Prostate gland (tissue), 2 donors: ENCODE measurements around the gene CCNC. TPM values are rescaled to one million over a fixed set of nuclear protein-coding genes. Genes with fewer than 3 reads are reported as not detected.

ENCODE experiments used
- DNase-seq: peaks from one replicate; pipeline ENCODE4 v3.0.0-alpha.2; 2019; ENCODE audit warnings: low spot score
- H3K27ac ChIP-seq, 2 donors: fragments of 200-600 bp; sonication (generic); 2 replicates each; pipeline ENCODE4 v1.5.1; 2017 to 2019
- H3K27me3 ChIP-seq: fragments of 200-600 bp; sonication (generic); replicated peaks from 2 replicates; pipeline ENCODE4 v1.5.1; 2019; ENCODE audit not compliant: insufficient read depth
- H3K36me3 ChIP-seq, 2 donors: fragments of 200-600 bp; sonication (generic); 1 replicate in 1 of 2; 2 replicates in 1 of 2; pipeline versions ENCODE4 v1.5.1 to v1.8.1; 2017 to 2019
- H3K4me1 ChIP-seq: fragments of 200-600 bp; sonication (generic); replicated peaks from 2 replicates; pipeline ENCODE4 v1.5.1; 2019
- H3K4me3 ChIP-seq, 2 donors: fragments of 200-600 bp; sonication (generic); 2 replicates each; pipeline ENCODE4 v1.5.1; 2017 to 2019
- H3K9me3 ChIP-seq: fragments of 200-600 bp; sonication (generic); 2 replicates; pipeline ENCODE4 v1.5.1; 2017
- CTCF ChIP-seq, 4 experiments: fragments of 200-600 bp in 2 of 4; fragments of 450-650 bp in 2 of 4; sonication (generic) in 2 of 4; IDR thresholded peaks; 1 replicate in 3 of 4; 2 replicates in 1 of 4; pipeline ENCODE4 v1.5.1; 2016 to 2019; ENCODE audit warnings: antibody characterized with exemption in 4 of 4, mild to moderate bottlenecking in 2 of 4, moderate library complexity in 2 of 4
- POLR2A ChIP-seq: fragments of 450-650 bp; IDR thresholded peaks from one replicate; pipeline ENCODE4 v1.6.1; 2016; ENCODE audit warnings: antibody characterized with exemption, mild to moderate bottlenecking
- POLR2AphosphoS5 ChIP-seq: sonication (generic); formaldehyde crosslinking; IDR thresholded peaks from one replicate; pipeline ENCODE4 v1.6.1; 2017; ENCODE audit warnings: antibody characterized with exemption
- WGBS: methylation state at CpG from one replicate; pipeline ENCODE4 v1.1.5; 2018; 5-methylcytosine and 5-hydroxymethylcytosine counted together
- intact Hi-C: fragments of 100-400 bp; cut with DNase I; formaldehyde crosslinking; loops from one replicate; pipeline ENCODE4 v1.14.2; 2022
- total RNA-seq, 2 donors: library from RNA; depleted of rRNA; stranded (reverse); fragments of >200 nt; gene quantifications; one replicate each; pipeline ENCODE4 v1.1.0, GENCODE V29; 2016

Gene CCNC
- total RNA-seq, 2 donors from 2014 or later: 37.8 to 83.4 TPM

- H3K4me3 ChIP-seq: no peak overlapping the region
- H3K36me3 ChIP-seq: peaks cover 0 to 3% of the 10 kb centered on the region in 2 donors
- H3K27me3 ChIP-seq: no peaks in the 10 kb centered on the region
- DNase-seq: no peak
- TF ChIP-seq POLR2AphosphoS5 (no peak), POLR2A (no peak), CTCF (IDR thresholded peaks at IDR 0.05) (no peak)
- no peaks in the 10 kb centered on the region for H3K4me1 ChIP-seq
- intact Hi-C loops: no loop called here
- H3K27ac ChIP-seq: no peak overlapping the region
- WGBS: 84% methylated on average over 3 of the region's 3 CpGs
- H3K9me3 ChIP-seq: no peaks in the 10 kb centered on the region
These were observed 18.3 kb downstream of the CCNC start for GRCh38 chr6:99550046-99550748.

GRCh38 chr6:99548706-99549105, 19.8 kb downstream of the CCNC start:
- no peak overlapping the region for H3K27ac ChIP-seq
- no peaks in the 10 kb centered on the region for H3K4me1 ChIP-seq
- 92% methylated on average over 4 of the region's 4 CpGs for WGBS
- H3K9me3 ChIP-seq: no peaks in the 10 kb centered on the region
- TF ChIP-seq CTCF (IDR thresholded peaks at IDR 0.05) (no peak), POLR2AphosphoS5 (no peak), POLR2A (no peak)
- peaks cover 0 to 3% of the 10 kb centered on the region in 2 donors for H3K36me3 ChIP-seq
- H3K27me3 ChIP-seq: no peaks in the 10 kb centered on the region
- DNase-seq: no peak
- intact Hi-C loops: no loop called here
- H3K4me3 ChIP-seq: no peak overlapping the region

- no peak overlapping the region for H3K27ac ChIP-seq
- H3K36me3 ChIP-seq: peaks cover 0 to under 1% of the 10 kb centered on the region in 2 donors
- DNase-seq: no peak
- H3K4me1 ChIP-seq: no peaks in the 10 kb centered on the region
- intact Hi-C loops: no loop called here
- TF ChIP-seq CTCF (IDR thresholded peaks at IDR 0.05) (no peak), POLR2A (no peak), POLR2AphosphoS5 (no peak)
- 87% methylated on average over 4 of the region's 4 CpGs for WGBS
- no peaks in the 10 kb centered on the region for H3K9me3 ChIP-seq
- no peak overlapping the region for H3K4me3 ChIP-seq
- H3K27me3 ChIP-seq: no peaks in the 10 kb centered on the region
These were observed 20.9 kb downstream of the CCNC start for GRCh38 chr6:99547526-99547925.

GRCh38 chr6:99545442-99545841, 23.0 kb downstream of the CCNC start:
- Histone ChIP-seq H3K36me3 (no peaks in the 10 kb centered on the region), H3K4me1 (no peaks in the 10 kb centered on the region), H3K27me3 (no peaks in the 10 kb centered on the region), H3K27ac (no peak overlapping the region), H3K4me3 (no peak overlapping the region), H3K9me3 (no peaks in the 10 kb centered on the region)
- DNase-seq: no peak
- TF ChIP-seq CTCF (IDR thresholded peaks at IDR 0.05) (no peak), POLR2AphosphoS5 (no peak), POLR2A (no peak)
- intact Hi-C loops: no loop called here
- 93% methylated on average over 1 of the region's 1 CpG for WGBS

- no peak for DNase-seq
- Histone ChIP-seq H3K27me3 (no peaks in the 10 kb centered on the region), H3K36me3 (no peaks in the 10 kb centered on the region), H3K4me3 (no peak overlapping the region), H3K4me1 (no peaks in the 10 kb centered on the region), H3K9me3 (no peaks in the 10 kb centered on the region), H3K27ac (no peak overlapping the region)
- no peak for TF ChIP-seq POLR2A
- TF ChIP-seq POLR2AphosphoS5: no peak
- TF ChIP-seq CTCF (IDR thresholded peaks at IDR 0.05): no peak
- intact Hi-C loops: no loop called here
These were observed 24.5 kb downstream of the CCNC start for GRCh38 chr6:99543968-99544367.
